H9 (cell line): ENCODE data around the gene S100A7A. TPM values are rescaled to one million over a fixed set of nuclear protein-coding genes. Genes with fewer than 3 reads are reported as not detected.

Experiments used
- DNase-seq: peaks from one replicate; pipeline ENCODE4 v3.0.0-alpha.2; 2017
- H2AFZ ChIP-seq: one replicate; pipeline ENCODE4 v1.6.1; 2013; ENCODE audit warnings: mild to moderate bottlenecking, low read length, control low read depth, moderate library complexity
- H2AK5ac ChIP-seq: 2 replicates; pipeline ENCODE4 v1.6.1; 2013; ENCODE audit warnings: low read length, control low read depth, mixed read lengths; ENCODE audit not compliant: insufficient read length
- H2BK120ac ChIP-seq: one replicate; pipeline ENCODE4 v1.6.1; 2013; ENCODE audit warnings: low read depth, mild to moderate bottlenecking, low read length, control low read depth, inconsistent platforms; ENCODE audit not compliant: poor library complexity, severe bottlenecking
- H2BK12ac ChIP-seq: 2 replicates; pipeline ENCODE4 v1.6.1; 2013; ENCODE audit warnings: low read length, control low read depth, mixed read lengths, low read depth; ENCODE audit not compliant: insufficient read length
- H2BK15ac ChIP-seq: 2 replicates; pipeline ENCODE4 v1.6.1; 2013; ENCODE audit warnings: low read depth, low read length, control low read depth
- H2BK20ac ChIP-seq: one replicate; pipeline ENCODE4 v1.6.1; 2013; ENCODE audit warnings: low read depth, mild to moderate bottlenecking, low read length, control low read depth, inconsistent platforms; ENCODE audit not compliant: poor library complexity, severe bottlenecking
- H2BK5ac ChIP-seq: 2 replicates; pipeline ENCODE4 v1.6.1; 2013; ENCODE audit warnings: low read length, control low read depth, mixed read lengths; ENCODE audit not compliant: insufficient read length
- H3K14ac ChIP-seq: 2 replicates; pipeline ENCODE4 v1.6.1; 2013; ENCODE audit warnings: low read length, control low read depth; ENCODE audit not compliant: insufficient read depth
- H3K18ac ChIP-seq: 2 replicates; pipeline ENCODE4 v1.6.1; 2013; ENCODE audit warnings: low read depth, mild to moderate bottlenecking, mixed read lengths, low read length, control low read depth; ENCODE audit not compliant: insufficient read length
- H3K23ac ChIP-seq: 2 replicates; pipeline ENCODE4 v1.6.1; 2013; ENCODE audit warnings: low read length, control low read depth, mixed read lengths, low read depth; ENCODE audit not compliant: insufficient read length
- H3K23me2 ChIP-seq: 2 replicates; pipeline ENCODE4 v1.6.1; 2013; ENCODE audit warnings: low read depth, mild to moderate bottlenecking, mixed read lengths, low read length, control low read depth; ENCODE audit not compliant: insufficient read length, poor library complexity, severe bottlenecking
- H3K27ac ChIP-seq: 2 replicates; pipeline ENCODE4 v1.5.1; 2013; ENCODE audit warnings: low read length, control low read depth, mixed read lengths, low read depth; ENCODE audit not compliant: insufficient read length
- H3K27me3 ChIP-seq: 2 replicates; pipeline ENCODE4 v1.6.1; 2013; ENCODE audit warnings: low read length, control low read depth, inconsistent platforms; ENCODE audit not compliant: insufficient read depth
- H3K4ac ChIP-seq: 2 replicates; pipeline ENCODE4 v1.6.1; 2013; ENCODE audit warnings: low read depth, mild to moderate bottlenecking, control low read depth, inconsistent platforms, low read length, moderate library complexity
- H3K4me1 ChIP-seq: 2 replicates; pipeline ENCODE4 v1.6.1; 2013; ENCODE audit warnings: low read length, control low read depth, inconsistent platforms; ENCODE audit not compliant: insufficient read depth
- H3K4me2 ChIP-seq: 2 replicates; pipeline ENCODE4 v1.6.1; 2013; ENCODE audit warnings: low read length, control low read depth, mixed read lengths; ENCODE audit not compliant: insufficient read length, insufficient read depth
- H3K56ac ChIP-seq: 2 replicates; pipeline ENCODE4 v1.6.1; 2013; ENCODE audit warnings: low read depth, mild to moderate bottlenecking, mixed read lengths, low read length, control low read depth; ENCODE audit not compliant: insufficient read length
- H3K79me1 ChIP-seq: 2 replicates; pipeline ENCODE4 v1.6.1; 2013; ENCODE audit warnings: low read depth, mild to moderate bottlenecking, moderate library complexity, low read length, control low read depth, inconsistent platforms; ENCODE audit not compliant: insufficient read depth, poor library complexity, severe bottlenecking
- H3K79me2 ChIP-seq: 2 replicates; pipeline ENCODE4 v1.6.1; 2013; ENCODE audit warnings: low read length, control low read depth, inconsistent platforms; ENCODE audit not compliant: insufficient read depth
- H3K9ac ChIP-seq: 2 replicates; pipeline ENCODE4 v1.6.1; 2013; ENCODE audit warnings: low read length, control low read depth, mixed read lengths; ENCODE audit not compliant: insufficient read length; ENCODE audit errors: extremely low read depth
- H3K9me3 ChIP-seq: one replicate; pipeline ENCODE4 v1.6.1; 2013; ENCODE audit warnings: low read depth, low read length, inconsistent platforms; ENCODE audit not compliant: control insufficient read depth
- H3T11ph ChIP-seq: one replicate; pipeline ENCODE4 v1.6.1; 2013; ENCODE audit warnings: mild to moderate bottlenecking, low read length, control low read depth, inconsistent platforms
- H4K20me1 ChIP-seq: one replicate; pipeline ENCODE4 v1.6.1; 2013; ENCODE audit not compliant: control insufficient read depth, insufficient read length, insufficient read depth
- H4K5ac ChIP-seq: 2 replicates; pipeline ENCODE4 v1.6.1; 2013; ENCODE audit warnings: low read depth, mild to moderate bottlenecking, mixed read lengths, low read length, control low read depth; ENCODE audit not compliant: insufficient read length
- H4K8ac ChIP-seq: replicated peaks from 2 replicates; pipeline ENCODE4 v1.6.1; 2013; ENCODE audit warnings: low read length, control low read depth, mixed read lengths, low read depth; ENCODE audit not compliant: insufficient read length
- H4K91ac ChIP-seq: 2 replicates; pipeline ENCODE4 v1.6.1; 2013; ENCODE audit warnings: low read depth, mild to moderate bottlenecking, moderate library complexity, mixed read lengths, low read length, control low read depth; ENCODE audit not compliant: insufficient read length
- H3K27ac Mint-ChIP-seq, 3 experiments: 2 replicates in 2 of 3; 3 replicates in 1 of 3; pipeline ENCODE4 v1.8.0; 2020 to 2021; ENCODE audit warnings: mixed read lengths in 3 of 3, mild to moderate bottlenecking in 1 of 3, moderate library complexity in 1 of 3
- H3K27me3 Mint-ChIP-seq: 2 replicates; pipeline ENCODE4 v1.8.0; 2021; ENCODE audit warnings: low read depth, mild to moderate bottlenecking, moderate library complexity, mixed read lengths
- H3K36me3 Mint-ChIP-seq, 3 experiments: 2 replicates in 2 of 3; 3 replicates in 1 of 3; pipeline ENCODE4 v1.8.0; 2020 to 2021; ENCODE audit warnings: low read depth in 3 of 3, mixed read lengths in 3 of 3; ENCODE audit not compliant: insufficient read depth in 1 of 3
- H3K4me1 Mint-ChIP-seq, 2 experiments: 2 replicates each; pipeline ENCODE4 v1.8.0; 2020; ENCODE audit warnings: mixed read lengths in 2 of 2
- H3K4me3 Mint-ChIP-seq, 2 experiments: 2 replicates in 1 of 2; 3 replicates in 1 of 2; pipeline ENCODE4 v1.8.0; 2020 to 2021; ENCODE audit warnings: mild to moderate bottlenecking in 2 of 2, mixed read lengths in 2 of 2, moderate library complexity in 1 of 2
- H3K9me3 Mint-ChIP-seq, 2 experiments: 2 replicates in 1 of 2; 3 replicates in 1 of 2; pipeline ENCODE4 v1.8.0; 2020; ENCODE audit warnings: mild to moderate bottlenecking in 2 of 2, mixed read lengths in 2 of 2, moderate library complexity in 1 of 2
- CTCF ChIP-seq: fragments of 200-600 bp; sonication (generic); conservative IDR thresholded peaks from 3 replicates; pipeline ENCODE4 v1.8.0; 2021; ENCODE audit warnings: antibody characterized with exemption, mild to moderate bottlenecking
- WGBS: extraction: QIAGEN DNeasy Blood & Tissue Kit; methylation state at CpG from one replicate; pipeline ENCODE4 v1.1.7; 2013; ENCODE audit warnings: missing lambda C conversion rate, low lambda C conversion rate, mixed read lengths; ENCODE audit not compliant: insufficient read length; ENCODE audit errors: extremely low coverage; 5-methylcytosine and 5-hydroxymethylcytosine counted together
- total RNA-seq: library from RNA; stranded (reverse); gene quantifications from 2 replicates; pipeline ENCODE4 v1.2.1, GENCODE V29; 2021

The S100A7A gene
- total RNA-seq, 1 experiment from 2014 or later, result not detected

- H3K27me3 Mint-ChIP-seq, result peaks cover 4% of the 10 kb centered on the region
- Histone ChIP-seq H3K27me3 (no peaks in the 10 kb centered on the region; the same call in 1 of the 2 replicates), H2BK20ac (no peak overlapping the region), H3K79me2 (no peaks in the 10 kb centered on the region), H4K20me1 (no peaks in the 10 kb centered on the region), H3T11ph (no peak overlapping the region), H3K56ac (no peak overlapping the region), H2BK15ac (no peak overlapping the region), H2AFZ (no peak overlapping the region), H4K5ac (no peak overlapping the region), H2BK12ac (no peak overlapping the region), H4K8ac (no peak overlapping the region), H2BK5ac (no peak overlapping the region), H3K14ac (no peak overlapping the region), H3K4me1 (no peaks in the 10 kb centered on the region), H3K9ac (no peak overlapping the region), H3K27ac (no peak overlapping the region), H3K23me2 (no peaks in the 10 kb centered on the region), H2BK120ac (no peak overlapping the region), H3K18ac (no peak overlapping the region), H3K4ac (no peak overlapping the region), H3K9me3 (no peaks in the 10 kb centered on the region), H3K79me1 (no peaks in the 10 kb centered on the region), H2AK5ac (no peak overlapping the region), H4K91ac (no peak overlapping the region), H3K4me2 (no peak overlapping the region), H3K23ac (no peak overlapping the region)
- no peak overlapping the region for H3K27ac Mint-ChIP-seq
- no peak for TF ChIP-seq CTCF
- DNase-seq, result no peak
- WGBS, result no CpG with 5 or more reads among the region's 4 CpGs
- no peaks in the 10 kb centered on the region for H3K4me1 Mint-ChIP-seq
- H3K9me3 Mint-ChIP-seq, result peaks cover 0 to 3% of the 10 kb centered on the region in 2 experiments; a peak in 1 of 5 replicates
- no peaks in the 10 kb centered on the region for H3K36me3 Mint-ChIP-seq
- no peak overlapping the region for H3K4me3 Mint-ChIP-seq
These were observed 15.6 kb downstream of the S100A7A start for GRCh38 chr1:153431928-153432327.
